Gastrocnemius medialis (tissue), 4 donors: ENCODE data around the gene CTTNBP2. TPM values are rescaled to one million over a fixed set of nuclear protein-coding genes. Genes with fewer than 3 reads are reported as not detected.

Experiments
- ATAC-seq, 2 donors: fragments of 150-250 bp; one replicate each; pipeline ENCODE4 v1.9.1; 2016
- DNase-seq, 2 donors: peaks; one replicate each; pipeline ENCODE4 v3.0.0-alpha.2; 2019
- H3K27ac ChIP-seq, 4 donors: fragments of 200-600 bp; sonication (generic); 1 replicate in 1 of 4; 2 replicates in 3 of 4; pipeline ENCODE4 v1.5.1; 2016 to 2018; ENCODE audit warnings: mild to moderate bottlenecking in 2 of 4, moderate library complexity in 1 of 4
- H3K27me3 ChIP-seq, 3 donors: fragments of 200-600 bp; sonication (generic) in 2 of 3; 1 replicate in 1 of 3; 2 replicates in 2 of 3; pipeline versions ENCODE4 v1.5.1 to v1.6.0; 2016 to 2019; ENCODE audit warnings: mild to moderate bottlenecking in 1 of 3, moderate library complexity in 1 of 3
- H3K36me3 ChIP-seq, 2 donors: fragments of 200-600 bp; sonication (generic) in 1 of 2; one replicate each; pipeline ENCODE4 v1.5.1; 2017 to 2018
- H3K4me1 ChIP-seq, 2 donors: fragments of 200-600 bp; sonication (generic) in 1 of 2; one replicate each; pipeline ENCODE4 v1.5.1; 2016 to 2017; ENCODE audit warnings: mild to moderate bottlenecking in 2 of 2
- H3K4me3 ChIP-seq, 4 donors: fragments of 200-600 bp; sonication (generic) in 3 of 4; 1 replicate in 1 of 4; 2 replicates in 3 of 4; pipeline ENCODE4 v1.5.1; 2016 to 2019; ENCODE audit warnings: mild to moderate bottlenecking in 2 of 4
- H3K9me3 ChIP-seq, 3 donors: fragments of 200-600 bp; sonication (generic) in 2 of 3; 1 replicate in 1 of 3; 2 replicates in 2 of 3; pipeline ENCODE4 v1.5.1; 2016 to 2019
- CTCF ChIP-seq, 5 experiments: fragments of 450-650 bp in 3 of 5; fragments of 200-600 bp in 2 of 5; sonication (generic) in 2 of 5; IDR thresholded peaks in 4 of 5; conservative IDR thresholded peaks in 1 of 5; 1 replicate in 4 of 5; 2 replicates in 1 of 5; pipeline ENCODE4 v1.5.1; 2016 to 2019; ENCODE audit warnings: antibody characterized with exemption in 5 of 5, mild to moderate bottlenecking in 3 of 5, moderate library complexity in 3 of 5
- POLR2A ChIP-seq, 2 donors: fragments of 450-650 bp; IDR thresholded peaks; one replicate each; pipeline ENCODE4 v1.6.1; 2017; ENCODE audit warnings: antibody characterized with exemption in 2 of 2, mild to moderate bottlenecking in 2 of 2, moderate library complexity in 2 of 2
- in situ Hi-C, 4 donors: fragments of 200-750 bp; cut with MboI; loops; one replicate each; pipeline versions ENCODE4 v1.15.0 to v1.8.0; 2017; ENCODE audit warnings: low sequenced_read_pairs in 4 of 4
- intact Hi-C: fragments of 100-400 bp; cut with DNase I; formaldehyde crosslinking; loops from one replicate; pipeline ENCODE4 v1.15.1; 2023; ENCODE audit warnings: low total_unique reads
- total RNA-seq, 4 donors: library from RNA; depleted of rRNA; stranded (reverse); fragments of >200 nt; gene quantifications; one replicate each; pipeline versions ENCODE4 v1.1.0 to v1.2.3, GENCODE V29; 2016

Gene CTTNBP2
- total RNA-seq, 4 donors from 2014 or later = 0.49 to 1.8 (median 1.5) TPM

GRCh38 chr7:117692338-117692737, 180.9 kb downstream of the CTTNBP2 start:
- Histone ChIP-seq H3K27ac (no peak overlapping the region), H3K36me3 (no peaks in the 10 kb centered on the region), H3K27me3 (no peaks in the 10 kb centered on the region), H3K4me3 (no peak overlapping the region), H3K9me3 (no peaks in the 10 kb centered on the region), H3K4me1 (no peaks in the 10 kb centered on the region)
- DNase-seq (no peak), ATAC-seq (no peak)
- TF ChIP-seq POLR2A (IDR thresholded peaks at IDR 0.05) = no peak
- TF ChIP-seq CTCF (IDR thresholded peaks at IDR 0.05 in 4 of 5, conservative IDR thresholded peaks at IDR 0.05 in 1 of 5) = no peak
- in situ Hi-C loops (no loop called here), intact Hi-C loops (no loop called here)

DNA sequence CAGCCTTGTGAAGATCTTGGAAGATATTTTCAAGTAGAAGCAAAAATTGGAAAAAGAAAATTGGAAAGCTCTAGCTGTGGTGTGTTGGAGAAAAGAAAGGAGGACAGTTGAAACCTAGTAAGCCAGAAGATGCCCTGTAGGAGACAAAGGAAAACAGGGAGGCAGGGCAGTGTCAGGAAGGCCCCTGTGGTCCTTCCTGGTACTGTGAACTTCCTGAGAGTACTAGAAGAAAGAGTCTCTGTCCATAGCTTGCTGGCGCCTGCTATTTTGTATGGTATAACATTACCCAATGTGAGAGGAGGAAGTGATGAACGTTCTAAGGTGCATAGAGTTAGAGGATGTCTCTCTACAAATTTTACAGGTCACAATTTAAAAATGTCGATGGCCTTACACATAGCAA, 183.1 kb downstream of the CTTNBP2 start:
- Histone ChIP-seq H3K27ac (no peak overlapping the region), H3K36me3 (no peaks in the 10 kb centered on the region), H3K9me3 (no peaks in the 10 kb centered on the region), H3K4me1 (no peaks in the 10 kb centered on the region), H3K27me3 (no peaks in the 10 kb centered on the region), H3K4me3 (no peak overlapping the region)
- in situ Hi-C loops (no loop called here), intact Hi-C loops (no loop called here)
- no peak for ATAC-seq
- no peak for TF ChIP-seq POLR2A (IDR thresholded peaks at IDR 0.05)
- TF ChIP-seq CTCF (IDR thresholded peaks at IDR 0.05 in 4 of 5, conservative IDR thresholded peaks at IDR 0.05 in 1 of 5) = no peak
- no peak for DNase-seq

DNA sequence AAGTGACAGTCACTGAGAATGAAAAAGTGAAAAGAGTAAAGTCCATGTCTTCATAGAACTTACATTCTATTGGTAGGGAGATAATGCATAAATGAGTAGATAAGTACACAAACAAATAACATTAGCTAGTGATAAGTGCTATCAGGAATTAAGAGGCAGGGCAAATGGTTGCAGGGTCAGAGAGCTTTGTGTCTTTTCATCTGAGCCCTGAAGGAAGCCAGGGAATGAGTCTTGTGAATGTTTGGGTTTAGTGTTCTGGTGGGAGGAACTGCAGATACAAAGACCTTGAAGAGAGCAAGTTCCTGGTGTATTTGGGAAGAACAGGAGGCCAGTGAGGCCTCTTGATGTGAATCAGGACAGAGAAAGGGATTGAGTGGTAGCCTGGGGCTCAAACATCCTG, 183.8 kb downstream of the CTTNBP2 start:
- in situ Hi-C loops (no loop called here), intact Hi-C loops (no loop called here)
- Histone ChIP-seq H3K36me3 (no peaks in the 10 kb centered on the region), H3K27me3 (no peaks in the 10 kb centered on the region), H3K4me3 (no peak overlapping the region), H3K4me1 (no peaks in the 10 kb centered on the region), H3K27ac (no peak overlapping the region), H3K9me3 (no peaks in the 10 kb centered on the region)
- TF ChIP-seq CTCF (IDR thresholded peaks at IDR 0.05 in 4 of 5, conservative IDR thresholded peaks at IDR 0.05 in 1 of 5) (no peak), POLR2A (IDR thresholded peaks at IDR 0.05) (no peak)
- DNase-seq (no peak), ATAC-seq (no peak)

DNA sequence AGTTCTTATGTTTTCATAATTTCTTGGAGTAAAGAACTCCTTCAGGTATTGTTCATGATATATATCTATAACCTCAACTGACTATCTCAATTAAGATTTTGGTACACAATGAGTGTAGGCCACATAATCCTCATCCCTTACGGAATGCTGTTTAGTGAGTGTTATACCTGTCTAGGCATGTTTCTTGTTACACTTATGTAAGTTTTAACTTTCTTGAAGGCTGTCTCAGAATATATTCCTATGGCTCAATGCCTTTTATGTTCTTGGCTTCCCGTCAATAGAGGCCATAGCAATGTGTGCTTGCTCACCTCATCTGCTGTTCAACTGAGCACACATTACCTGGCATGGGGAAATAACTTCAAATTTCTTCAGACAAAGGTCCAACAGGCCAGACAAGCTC, 185.1 kb downstream of the CTTNBP2 start:
- Histone ChIP-seq H3K27me3 (no peaks in the 10 kb centered on the region), H3K36me3 (no peaks in the 10 kb centered on the region), H3K4me1 (no peaks in the 10 kb centered on the region), H3K4me3 (no peak overlapping the region), H3K9me3 (no peaks in the 10 kb centered on the region), H3K27ac (no peak overlapping the region)
- in situ Hi-C loops (no loop called here), intact Hi-C loops (no loop called here)
- no peak for DNase-seq
- ATAC-seq = no peak
- TF ChIP-seq CTCF (IDR thresholded peaks at IDR 0.05 in 4 of 5, conservative IDR thresholded peaks at IDR 0.05 in 1 of 5) (no peak), POLR2A (IDR thresholded peaks at IDR 0.05) (no peak)

DNA sequence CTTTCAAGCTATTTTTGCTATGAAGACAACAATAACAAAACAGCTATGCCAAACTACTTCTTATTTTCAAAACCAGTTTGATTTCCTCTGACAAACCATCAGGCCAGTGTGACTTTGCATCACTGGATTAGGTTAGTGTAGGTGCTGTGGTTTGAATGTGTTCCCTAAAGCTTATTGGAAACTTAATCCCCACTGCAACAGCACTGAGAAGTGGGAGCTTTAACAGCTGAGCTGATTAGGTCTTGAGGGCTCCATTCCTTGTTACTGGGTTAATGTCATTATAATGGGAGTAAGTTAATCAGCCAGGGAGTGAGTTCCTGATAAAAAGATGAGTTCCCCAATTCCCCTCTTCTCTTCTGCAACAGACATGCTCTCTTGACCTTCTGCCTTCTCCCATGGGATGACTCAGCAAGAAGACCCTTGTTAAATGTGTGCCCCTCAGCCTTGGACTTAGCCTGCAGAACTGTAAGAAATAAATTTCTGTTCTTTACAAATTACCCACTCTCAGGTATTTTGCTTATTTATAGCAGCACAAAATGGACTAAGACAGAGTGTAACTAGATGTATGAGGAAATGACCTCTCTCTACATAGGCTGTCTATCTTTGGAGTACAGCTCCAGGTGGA, 186.8 kb downstream of the CTTNBP2 start:
- H3K27me3 ChIP-seq = no peaks in the 10 kb centered on the region
- no peak for TF ChIP-seq POLR2A (IDR thresholded peaks at IDR 0.05)
- TF ChIP-seq CTCF (IDR thresholded peaks at IDR 0.05 in 4 of 5, conservative IDR thresholded peaks at IDR 0.05 in 1 of 5) = no peak
- no peak for ATAC-seq
- H3K9me3 ChIP-seq = no peaks in the 10 kb centered on the region
- H3K4me1 ChIP-seq = no peaks in the 10 kb centered on the region
- no peak overlapping the region for H3K27ac ChIP-seq
- H3K4me3 ChIP-seq = no peak overlapping the region
- H3K36me3 ChIP-seq = no peaks in the 10 kb centered on the region
- in situ Hi-C loops (no loop called here), intact Hi-C loops (no loop called here)
- no peak for DNase-seq
